NCI-H69 (cell line): Measurements from ENCODE around the gene MAP3K9.

Experiments used
- DNase-seq: peaks from one replicate; lab custom pipeline; 2025; lab: John Stamatoyannopoulos, UW

MAP3K9 gene

DNA sequence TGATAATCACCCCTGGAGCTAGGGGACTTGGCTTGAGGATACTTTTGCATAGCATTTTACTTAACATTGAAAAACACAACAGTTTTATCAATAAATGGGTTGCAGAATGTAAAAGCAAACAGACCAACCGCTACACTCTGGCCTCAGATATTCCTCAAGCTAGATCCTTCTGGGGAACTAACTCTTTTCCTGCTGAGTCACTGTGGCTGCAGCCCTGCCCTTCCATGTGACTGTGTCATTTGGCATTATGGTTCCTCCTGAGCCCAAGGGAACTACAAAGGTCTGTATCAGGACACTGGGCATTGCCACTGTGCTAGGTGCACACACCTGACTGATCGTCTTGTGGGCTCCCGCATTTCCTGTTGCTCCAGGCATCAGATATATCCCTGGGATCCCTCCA is 111.0 kb downstream of the MAP3K9 start:
- peak; percentile 23 for DNase-seq

- DNase-seq: no peak
These were observed 111.6 kb downstream of the MAP3K9 start for GRCh38 chr14:70697701-70698100.

DNA sequence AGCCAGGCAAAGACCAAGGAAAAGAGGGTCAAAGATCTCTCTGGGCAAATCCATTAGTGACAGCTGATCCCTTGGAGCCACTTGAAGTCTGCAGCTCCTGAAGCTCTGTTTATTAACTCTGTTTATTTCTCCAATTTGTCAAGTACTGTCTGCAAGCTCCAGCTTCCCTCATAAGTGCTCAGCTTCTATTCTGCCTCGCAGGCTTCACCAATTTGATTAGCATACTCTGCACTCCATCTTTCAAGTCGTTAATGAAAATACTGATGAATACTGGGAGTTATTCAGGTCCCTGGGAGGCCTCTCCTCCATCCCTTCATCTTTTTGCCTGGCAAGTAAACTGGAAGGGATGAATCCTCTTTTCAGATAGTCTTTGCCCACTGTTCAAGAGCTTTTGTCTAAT is 113.3 kb downstream of the MAP3K9 start:
- no peak for DNase-seq

DNA sequence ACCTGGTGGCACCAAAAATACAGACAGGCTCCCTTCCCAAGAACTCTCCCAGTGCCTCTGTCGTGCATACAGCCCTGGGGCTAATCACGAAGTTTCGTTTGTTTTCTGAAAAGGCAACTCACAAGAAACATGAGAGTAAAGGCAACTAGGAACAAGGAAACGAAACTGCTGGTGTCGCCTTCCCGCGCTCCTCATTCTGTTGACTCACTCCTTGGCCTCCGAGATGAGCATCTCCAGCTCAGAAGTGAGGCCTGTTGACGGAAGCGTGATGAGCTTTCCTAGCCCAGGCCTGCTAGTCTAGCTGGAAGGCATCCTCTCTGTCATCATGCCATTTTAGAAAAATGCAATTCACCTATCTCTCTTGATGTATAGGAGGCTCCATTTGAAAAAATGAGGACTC is 117.1 kb downstream of the MAP3K9 start:
- no peak for DNase-seq

DNA sequence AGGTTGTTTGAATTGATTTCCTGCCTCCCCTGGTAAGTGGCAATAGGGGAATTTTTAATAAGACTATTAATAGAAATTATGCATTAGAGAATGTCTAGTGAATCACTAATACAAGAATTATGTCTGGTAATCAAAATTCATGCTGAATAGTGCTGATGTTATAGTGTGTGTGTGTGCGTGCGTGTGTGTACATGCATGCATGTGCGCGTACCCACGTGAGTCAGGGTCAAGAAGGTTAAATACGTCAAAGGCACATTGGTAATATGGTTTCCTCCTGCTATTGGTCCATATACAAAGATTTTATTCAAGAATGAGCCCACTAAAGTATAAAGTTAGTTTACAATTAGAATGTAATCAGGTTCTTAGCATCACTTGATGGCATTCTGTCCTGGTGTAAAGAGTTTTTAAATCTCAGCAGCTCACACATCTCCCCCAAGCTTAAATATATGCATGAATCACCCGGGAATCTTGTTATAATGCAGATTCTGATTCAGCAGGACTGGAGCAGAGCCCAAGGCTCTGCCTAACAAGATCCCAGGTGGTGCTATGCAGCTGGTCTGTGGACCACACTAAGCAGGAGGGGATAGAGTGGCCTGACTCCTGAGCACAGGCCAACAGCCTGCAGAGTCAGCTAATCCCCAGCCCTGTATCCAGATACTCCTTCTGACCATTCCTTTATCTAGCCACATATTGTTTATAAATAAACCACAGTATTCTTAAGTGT is 123.7 kb downstream of the MAP3K9 start:
- DNase-seq: no peak

- no peak for DNase-seq
These were observed 125.3 kb downstream of the MAP3K9 start for GRCh38 chr14:70683983-70684382.

GRCh38 chr14:70680748-70681147 is 128.6 kb downstream of the MAP3K9 start:
- no peak for DNase-seq

- DNase-seq: no peak
These were observed 132.0 kb downstream of the MAP3K9 start for GRCh38 chr14:70677341-70677740.
